Prostate gland (tissue), 2 donors: ENCODE data around the gene DAB1.

Source experiments
- CTCF ChIP-seq, 4 experiments: fragments of 200-600 bp in 2 of 4; fragments of 450-650 bp in 2 of 4; sonication (generic) in 2 of 4; IDR thresholded peaks; 1 replicate in 3 of 4; 2 replicates in 1 of 4; pipeline ENCODE4 v1.5.1; 2016 to 2019; ENCODE audit warnings: antibody characterized with exemption in 4 of 4, mild to moderate bottlenecking in 2 of 4, moderate library complexity in 2 of 4
- POLR2A ChIP-seq: fragments of 450-650 bp; IDR thresholded peaks from one replicate; pipeline ENCODE4 v1.6.1; 2016; ENCODE audit warnings: antibody characterized with exemption, mild to moderate bottlenecking
- POLR2AphosphoS5 ChIP-seq: sonication (generic); formaldehyde crosslinking; IDR thresholded peaks from one replicate; pipeline ENCODE4 v1.6.1; 2017; ENCODE audit warnings: antibody characterized with exemption

GRCh38 chr1:57272601-57273000, 151.3 kb downstream of the DAB1 start:
- TF ChIP-seq CTCF (IDR thresholded peaks at IDR 0.05) (no peak), POLR2A (no peak), POLR2AphosphoS5 (no peak)
